ENCODE measurements around the gene TMF1. TPM values are rescaled to one million over a fixed set of nuclear protein-coding genes. Genes with fewer than 3 reads are reported as not detected.
A peak's percentile ranks its signal among the peaks of the same experiment; 100 is the strongest.

TMF1 gene
- total RNA-seq, 1 donor from 2014 or later = 30.1 TPM

GRCh38 chr3:69013253-69014021, 38.7 kb downstream of the TMF1 start, which contains the start of gene EOGT:
Gene EOGT, minus strand, starts transcription at chr3:69013684. Its CDS starts 3,838 bp downstream, at chr3:69009846.
- DNase-seq (ENCODE audit: low spot score, unreplicated experiment) = peak; percentile 85
- H3K4me3 Mint-ChIP-seq (ENCODE audit: low read depth) = peak within 1 kb of the TSS; percentile 86
- TF ChIP-seq, protein P1, sequence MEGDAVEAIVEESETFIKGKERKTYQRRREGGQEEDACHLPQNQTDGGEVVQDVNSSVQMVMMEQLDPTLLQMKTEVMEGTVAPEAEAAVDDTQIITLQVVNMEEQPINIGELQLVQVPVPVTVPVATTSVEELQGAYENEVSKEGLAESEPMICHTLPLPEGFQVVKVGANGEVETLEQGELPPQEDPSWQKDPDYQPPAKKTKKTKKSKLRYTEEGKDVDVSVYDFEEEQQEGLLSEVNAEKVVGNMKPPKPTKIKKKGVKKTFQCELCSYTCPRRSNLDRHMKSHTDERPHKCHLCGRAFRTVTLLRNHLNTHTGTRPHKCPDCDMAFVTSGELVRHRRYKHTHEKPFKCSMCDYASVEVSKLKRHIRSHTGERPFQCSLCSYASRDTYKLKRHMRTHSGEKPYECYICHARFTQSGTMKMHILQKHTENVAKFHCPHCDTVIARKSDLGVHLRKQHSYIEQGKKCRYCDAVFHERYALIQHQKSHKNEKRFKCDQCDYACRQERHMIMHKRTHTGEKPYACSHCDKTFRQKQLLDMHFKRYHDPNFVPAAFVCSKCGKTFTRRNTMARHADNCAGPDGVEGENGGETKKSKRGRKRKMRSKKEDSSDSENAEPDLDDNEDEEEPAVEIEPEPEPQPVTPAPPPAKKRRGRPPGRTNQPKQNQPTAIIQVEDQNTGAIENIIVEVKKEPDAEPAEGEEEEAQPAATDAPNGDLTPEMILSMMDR (IDR thresholded peaks at IDR 0.05; ENCODE audit: unreplicated experiment) = peak; percentile 69
- H3K27ac Mint-ChIP-seq = peak within 1 kb of the TSS; percentile 91
- peaks cover 7% of the 10 kb centered on the region for H3K36me3 Mint-ChIP-seq (ENCODE audit: insufficient read depth)
- peaks cover 8% of the 10 kb centered on the region for H3K4me1 Mint-ChIP-seq (ENCODE audit: low read depth)
- peaks cover 3% of the 10 kb centered on the region for H3K27me3 Mint-ChIP-seq
- H3K9me3 Mint-ChIP-seq (ENCODE audit: low read depth) = no peaks in the 10 kb centered on the region

- peaks cover 7% of the 10 kb centered on the region for H3K36me3 Mint-ChIP-seq (ENCODE audit: insufficient read depth)
- peak overlapping the region; percentile 86 for H3K4me3 Mint-ChIP-seq (ENCODE audit: low read depth)
- DNase-seq (ENCODE audit: low spot score, unreplicated experiment) = peak; percentile 39
- peak overlapping the region; percentile 78 for H3K27ac Mint-ChIP-seq
- H3K27me3 Mint-ChIP-seq = peaks cover 3% of the 10 kb centered on the region
- TF ChIP-seq, protein P1 (IDR thresholded peaks at IDR 0.05; ENCODE audit: unreplicated experiment) = no peak
- H3K9me3 Mint-ChIP-seq (ENCODE audit: low read depth) = no peaks in the 10 kb centered on the region
- peaks cover 8% of the 10 kb centered on the region for H3K4me1 Mint-ChIP-seq (ENCODE audit: low read depth)
These were observed 39.3 kb downstream of the TMF1 start for GRCh38 chr3:69012800-69013252.

DNA sequence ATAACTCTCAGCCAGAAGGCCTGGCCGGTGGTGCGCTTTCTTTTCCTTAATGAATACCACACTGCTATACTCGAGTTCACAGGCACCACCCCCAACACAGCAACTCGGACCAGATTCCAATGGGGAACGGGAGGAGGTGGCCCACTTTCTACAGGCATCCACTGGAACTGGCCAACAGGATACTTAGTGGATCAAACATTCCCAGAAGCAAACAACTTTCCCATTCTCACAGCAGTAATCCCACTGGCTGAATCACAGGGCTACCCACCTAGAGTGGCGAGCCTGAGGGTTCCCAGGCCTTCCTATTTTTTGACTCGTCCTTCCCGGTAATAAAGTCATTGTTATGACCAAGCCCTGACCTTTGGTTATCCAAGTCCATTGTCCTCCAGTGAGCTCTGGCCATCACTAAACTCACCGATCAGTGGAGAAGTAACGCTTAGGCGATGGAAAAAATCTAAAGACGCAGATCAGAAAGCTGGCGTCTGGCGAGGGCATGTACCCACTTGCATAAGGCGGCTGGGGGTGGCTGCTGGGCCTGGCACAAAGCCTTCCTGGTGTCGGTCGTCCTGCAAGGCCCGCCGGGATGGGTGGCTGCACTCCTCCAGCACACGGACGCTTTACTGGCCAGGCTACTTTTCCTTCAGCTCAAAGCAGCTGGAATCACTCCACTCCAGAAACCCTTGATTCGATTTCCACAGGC, 39.9 kb downstream of the TMF1 start:
- Mint-ChIP-seq H3K27ac (peak overlapping the region; percentile 78), H3K27me3 (peaks cover 3% of the 10 kb centered on the region)

GRCh38 chr3:69011096-69011730, 40.9 kb downstream of the TMF1 start:
- TF ChIP-seq, protein P1 (IDR thresholded peaks at IDR 0.05; ENCODE audit: unreplicated experiment) = no peak
- H3K27me3 Mint-ChIP-seq = peaks cover 3% of the 10 kb centered on the region
- no peaks in the 10 kb centered on the region for H3K9me3 Mint-ChIP-seq (ENCODE audit: low read depth)
- DNase-seq (ENCODE audit: low spot score, unreplicated experiment) = no peak
- peaks cover 1% of the 10 kb centered on the region for H3K36me3 Mint-ChIP-seq (ENCODE audit: insufficient read depth)
- no peak overlapping the region for H3K27ac Mint-ChIP-seq
- peak overlapping the region; percentile 53 for H3K4me3 Mint-ChIP-seq (ENCODE audit: low read depth)
- H3K4me1 Mint-ChIP-seq (ENCODE audit: low read depth) = peaks cover 8% of the 10 kb centered on the region

More for the DNA sequence above, 39.9 kb downstream of the TMF1 start:
- Mint-ChIP-seq H3K4me1 (ENCODE audit: low read depth) (peaks cover 8% of the 10 kb centered on the region), H3K9me3 (ENCODE audit: low read depth) (no peaks in the 10 kb centered on the region), H3K4me3 (ENCODE audit: low read depth) (peak overlapping the region; percentile 86), H3K36me3 (ENCODE audit: insufficient read depth) (peaks cover 5% of the 10 kb centered on the region)
- TF ChIP-seq, protein P1 (IDR thresholded peaks at IDR 0.05; ENCODE audit: unreplicated experiment) = no peak
- no peak for DNase-seq (ENCODE audit: low spot score, unreplicated experiment)

Data from progenitor cell of endocrine pancreas (in vitro differentiated cells).